ENCODE results near the gene ATAD3B.
"Not testable (repeated sequence)": the region's sequence is repeated elsewhere in the genome, so short reads cannot be mapped to it uniquely, and the experiment has no call there.

The ATAD3B gene

GRCh38 chr1:1432951-1433803 is 38.4 kb upstream of the ATAD3B start:
- DNase-seq: peak in 46 of 58 donors; percentile 24 to 90 (median 68)

GRCh38 chr1:1433804-1434130 is 37.8 kb upstream of the ATAD3B start:
- DNase-seq: peak in 2 of 58 donors; percentile 60 to 63

GRCh38 chr1:1434131-1434823 is 37.3 kb upstream of the ATAD3B start:
- DNase-seq: peak in 52 of 58 donors; percentile 32 to 84 (median 72)

- DNase-seq: no peak
Observed at GRCh38 chr1:1434824-1435105, 36.8 kb upstream of the ATAD3B start.

- peak in 44 of 58 donors; percentile 15 to 79 (median 64) for DNase-seq
Observed at GRCh38 chr1:1435106-1435903, 36.3 kb upstream of the ATAD3B start, which contains the start of gene VWA1. VWA1 (plus strand) TSS chr1:1435690; CDS start chr1:1435749, 59 bp downstream.

DNA sequence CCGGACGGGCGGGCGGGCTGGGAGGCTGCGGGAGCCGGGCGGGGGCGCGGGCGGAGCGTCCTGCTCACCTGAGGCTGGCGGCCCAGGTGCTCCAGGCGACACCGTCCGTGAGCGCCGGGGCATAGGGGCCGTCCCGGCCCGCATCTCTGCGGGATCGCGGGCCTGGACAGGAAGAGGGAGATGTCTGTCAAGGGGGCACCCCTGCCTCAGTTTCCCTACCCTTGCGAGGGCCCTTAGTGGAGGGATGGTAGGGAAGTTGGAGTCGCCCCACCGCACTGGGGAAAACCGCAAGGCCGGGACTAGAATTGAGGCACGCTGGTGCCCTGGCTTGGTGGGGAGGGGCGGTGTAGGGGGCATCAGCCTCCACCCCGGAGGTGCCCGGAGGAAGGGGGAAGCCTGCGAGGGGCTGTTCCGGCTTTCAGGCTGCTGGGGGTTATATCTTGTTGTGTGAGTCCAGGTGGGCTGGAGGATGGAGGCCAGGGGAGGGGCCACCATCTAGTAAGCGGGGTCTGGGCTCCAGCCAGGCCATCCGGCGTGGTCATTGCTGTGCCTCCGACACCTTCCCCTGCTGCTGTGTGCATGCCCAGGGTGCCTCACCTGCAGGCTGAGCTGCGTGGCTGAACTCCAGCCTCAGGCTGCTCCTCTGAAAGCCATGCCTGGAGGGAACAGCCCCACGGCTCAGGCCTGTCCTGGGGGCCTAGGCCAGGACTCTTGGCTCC is 35.5 kb upstream of the ATAD3B start:
- no peak for DNase-seq

DNA sequence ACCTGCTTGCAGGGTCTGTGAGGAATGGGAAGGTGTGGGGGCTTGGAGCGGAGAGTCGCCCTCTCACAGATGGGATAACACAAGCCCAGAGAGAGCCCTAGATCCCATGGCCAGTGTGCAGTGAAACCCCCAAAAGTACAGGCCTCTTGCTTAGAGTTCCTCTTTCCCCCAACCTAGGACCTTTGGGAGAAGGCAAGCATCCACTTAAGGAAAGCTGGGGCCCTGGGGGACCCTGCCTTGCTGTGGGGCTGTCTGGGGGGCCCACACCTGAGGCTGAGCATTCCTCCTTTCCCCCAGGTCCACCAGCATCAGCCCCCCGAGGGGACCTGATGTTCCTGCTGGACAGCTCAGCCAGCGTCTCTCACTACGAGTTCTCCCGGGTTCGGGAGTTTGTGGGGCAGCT is 34.9 kb upstream of the ATAD3B start:
- no peak for DNase-seq

DNA sequence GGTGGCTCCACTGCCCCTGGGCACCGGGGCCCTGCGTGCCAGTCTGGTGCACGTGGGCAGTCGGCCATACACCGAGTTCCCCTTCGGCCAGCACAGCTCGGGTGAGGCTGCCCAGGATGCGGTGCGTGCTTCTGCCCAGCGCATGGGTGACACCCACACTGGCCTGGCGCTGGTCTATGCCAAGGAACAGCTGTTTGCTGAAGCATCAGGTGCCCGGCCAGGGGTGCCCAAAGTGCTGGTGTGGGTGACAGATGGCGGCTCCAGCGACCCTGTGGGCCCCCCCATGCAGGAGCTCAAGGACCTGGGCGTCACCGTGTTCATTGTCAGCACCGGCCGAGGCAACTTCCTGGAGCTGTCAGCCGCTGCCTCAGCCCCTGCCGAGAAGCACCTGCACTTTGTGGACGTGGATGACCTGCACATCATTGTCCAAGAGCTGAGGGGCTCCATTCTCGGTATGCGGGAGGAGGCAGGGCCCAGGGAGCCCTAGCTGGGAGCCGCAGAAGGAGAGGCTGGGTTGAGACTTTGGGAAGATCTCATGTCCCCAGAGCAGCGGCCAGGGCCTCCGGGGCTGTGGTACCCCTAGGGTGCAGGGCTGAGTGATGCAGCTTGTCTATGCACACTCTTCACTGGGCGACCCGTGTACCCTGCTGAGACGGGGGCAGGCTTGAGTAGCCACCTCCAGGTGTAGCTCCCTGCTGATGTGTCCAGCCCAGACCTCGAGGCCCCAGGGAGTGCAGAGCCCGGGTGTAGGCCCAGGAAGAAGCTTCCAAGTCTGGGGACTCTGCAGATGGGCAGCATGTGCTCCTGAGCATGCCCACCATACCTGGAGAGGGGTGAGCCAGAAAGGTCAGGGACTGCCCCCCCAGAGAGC is 34.3 kb upstream of the ATAD3B start:
- DNase-seq: no peak

DNA sequence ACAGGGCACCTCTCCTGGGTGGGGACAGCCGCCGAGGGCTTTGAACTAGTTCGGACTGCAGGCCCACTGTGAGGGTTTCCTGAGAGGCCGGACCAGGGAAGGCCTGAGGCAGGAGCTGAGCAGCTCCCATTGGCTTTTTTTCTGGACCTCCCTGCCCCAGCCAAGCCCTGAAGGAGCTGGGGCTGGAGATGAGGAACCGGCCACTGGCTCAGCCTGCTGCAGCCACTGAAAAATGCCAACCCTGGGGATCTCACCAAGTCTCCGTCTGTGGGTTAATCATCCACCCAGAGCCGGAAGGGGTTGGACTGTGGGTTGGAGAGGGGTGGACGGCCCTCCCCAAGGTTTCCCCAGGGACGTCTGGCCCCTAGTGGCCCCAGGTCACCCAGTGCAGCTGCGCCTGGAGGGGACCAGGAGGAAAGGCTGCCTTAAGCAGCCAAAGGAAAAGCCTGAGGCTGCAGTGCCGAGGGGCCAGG is 33.6 kb upstream of the ATAD3B start:
- DNase-seq: no peak

DNA sequence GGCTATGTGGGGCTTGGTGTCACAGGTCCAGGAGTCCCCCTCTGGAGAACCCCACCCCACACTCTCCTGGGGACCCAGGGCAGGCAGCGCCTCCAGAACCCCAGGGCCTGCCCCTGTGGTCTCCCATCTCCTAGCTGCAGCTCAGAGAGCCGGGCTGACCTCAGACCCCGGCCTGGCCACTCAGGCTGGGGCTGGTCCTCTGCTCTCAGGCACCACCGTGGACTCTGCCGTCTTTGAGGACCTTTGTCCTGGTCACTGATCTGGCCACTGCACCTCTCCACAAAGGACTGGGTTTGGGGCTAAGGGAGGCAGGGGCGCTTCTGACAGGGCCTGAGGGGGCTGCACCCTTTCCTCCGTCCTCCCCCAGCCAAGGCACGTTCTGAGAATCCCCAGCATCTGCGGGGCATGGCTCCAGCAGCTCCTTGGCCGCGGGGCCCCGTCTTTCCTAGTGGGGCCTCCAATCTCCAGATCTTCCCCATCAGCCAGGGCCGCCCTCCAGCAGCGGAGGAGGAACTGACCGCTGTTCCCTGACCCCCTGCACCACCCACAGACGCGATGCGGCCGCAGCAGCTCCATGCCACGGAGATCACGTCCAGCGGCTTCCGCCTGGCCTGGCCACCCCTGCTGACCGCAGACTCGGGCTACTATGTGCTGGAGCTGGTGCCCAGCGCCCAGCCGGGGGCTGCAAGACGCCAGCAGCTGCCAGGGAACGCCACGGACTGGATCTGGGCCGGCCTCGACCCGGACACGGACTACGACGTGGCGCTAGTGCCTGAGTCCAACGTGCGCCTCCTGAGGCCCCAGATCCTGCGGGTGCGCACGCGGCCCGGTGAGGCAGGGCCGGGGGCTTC is 32.8 kb upstream of the ATAD3B start:
- DNase-seq: no peak

GRCh38 chr1:1439546-1440261 is 31.9 kb upstream of the ATAD3B start:
- DNase-seq: no peak

DNA sequence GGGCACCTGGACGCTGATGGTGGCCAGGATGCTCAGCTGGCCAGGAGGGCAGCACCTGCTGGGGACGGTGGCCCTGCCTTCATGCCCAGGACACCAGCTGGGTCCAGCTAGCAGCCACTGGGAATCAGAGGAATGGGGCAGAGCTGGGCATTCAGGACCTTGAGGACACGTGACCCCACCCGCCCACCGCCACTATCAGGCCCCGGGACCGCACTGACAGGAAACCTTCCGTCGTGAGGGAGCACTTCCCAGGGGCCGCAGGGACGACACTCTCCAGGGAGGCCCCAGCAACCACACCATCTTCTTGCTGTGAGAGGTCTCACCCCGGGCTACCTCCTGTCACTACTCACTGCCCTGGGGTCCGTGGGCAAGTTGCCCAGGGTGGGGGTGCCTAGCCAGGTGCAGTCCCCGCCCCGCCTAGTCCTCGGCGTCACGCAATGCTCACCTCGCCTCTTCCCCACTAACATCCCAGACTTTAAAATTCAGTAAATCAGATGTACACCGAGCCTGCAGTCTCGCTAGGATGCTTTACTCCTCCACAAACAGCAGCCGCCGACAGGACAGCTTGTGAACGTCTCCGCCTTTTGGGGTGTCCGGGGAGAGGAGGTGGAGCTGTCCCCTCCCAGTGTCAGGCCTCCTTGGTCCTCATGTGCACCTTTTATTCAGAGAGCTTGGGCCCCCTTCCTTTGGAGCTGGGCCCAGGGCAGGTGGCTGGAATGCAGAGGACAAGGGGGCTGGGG is 31.1 kb upstream of the ATAD3B start:
- DNase-seq: no peak

GRCh38 chr1:1441002-1441888 is 30.3 kb upstream of the ATAD3B start:
- peak in 16 of 58 donors; percentile 16 to 59 (median 34) for DNase-seq

GRCh38 chr1:1442069-1442770 is 29.3 kb upstream of the ATAD3B start:
- no peak for DNase-seq

GRCh38 chr1:1446631-1447030 is 24.9 kb upstream of the ATAD3B start:
- DNase-seq: not testable (repeated sequence)
